ENCODE measurements around the gene PODXL. TPM values are rescaled to one million over a fixed set of nuclear protein-coding genes. Genes with fewer than 3 reads are reported as not detected.

The PODXL gene
- total RNA-seq, 1 experiment from 2014 or later = 1.6 TPM

DNA sequence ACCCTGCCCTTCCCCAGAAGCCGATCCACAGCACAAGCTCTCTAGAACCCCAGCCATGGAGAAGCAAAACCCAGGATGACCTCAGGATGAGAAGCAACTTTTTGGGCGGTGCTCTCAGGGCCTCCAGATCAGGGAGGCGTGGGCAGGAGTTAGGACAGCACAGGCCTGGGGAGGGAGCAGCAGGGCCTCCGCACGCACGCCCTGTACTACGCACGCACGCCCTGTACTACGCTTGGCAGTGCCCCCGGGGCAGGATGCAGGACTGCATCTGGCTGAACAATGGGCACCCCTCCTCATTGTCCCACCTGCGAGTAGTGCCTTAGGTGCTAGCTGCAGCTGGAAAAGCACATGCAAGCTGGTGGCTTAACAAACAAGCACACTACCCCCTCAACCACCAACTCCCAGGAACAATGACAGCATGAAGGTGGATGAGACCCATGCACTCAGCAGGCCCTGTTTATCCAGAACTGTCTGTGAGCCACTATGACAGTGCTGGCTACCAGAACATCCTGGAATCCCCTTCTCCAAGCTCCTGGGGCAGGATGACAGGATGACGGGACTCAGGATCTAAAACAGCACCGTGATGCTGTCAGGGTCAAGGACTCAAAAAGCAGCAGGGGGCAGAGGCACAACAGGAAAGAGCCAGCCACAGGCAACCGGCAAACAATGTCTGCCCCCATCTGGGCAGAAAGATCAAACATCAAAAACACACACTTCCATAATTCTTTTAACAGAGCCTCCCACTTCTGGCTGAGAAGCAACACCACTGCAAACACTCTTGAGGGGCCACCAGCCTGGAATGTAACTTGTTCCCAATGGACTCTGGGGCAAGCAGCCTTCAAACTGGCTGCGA lies 11.8 kb downstream of the PODXL start:
- intact Hi-C loops (cut with micrococcal nuclease) = loop anchor here (2.0 kb wide), 1 partner anchor 110 kb away; no protein-coding TSS in a partner anchor
- TF ChIP-seq CTCF (IDR thresholded peaks at IDR 0.05; ENCODE audit: unreplicated experiment) = no peak
- DNase-seq (ENCODE audit: unreplicated experiment) = peak; percentile 30
- Mint-ChIP-seq H3K27ac (ENCODE audit: low read depth, unreplicated experiment) (no peak overlapping the region), H3K9me3 (ENCODE audit: unreplicated experiment) (no peaks in the 10 kb centered on the region), H3K27me3 (ENCODE audit: insufficient read depth, unreplicated experiment) (no peaks in the 10 kb centered on the region), H3K4me1 (ENCODE audit: insufficient read depth, unreplicated experiment) (peaks cover 18% of the 10 kb centered on the region), H3K4me3 (ENCODE audit: unreplicated experiment) (no peak overlapping the region), H3K36me3 (ENCODE audit: insufficient read depth, unreplicated experiment) (no peaks in the 10 kb centered on the region)
- CTCF ChIA-PET = interaction anchor here (0.7 to 2.0 kb wide), 6 partner anchors 23 to 259 kb away, joined by 3 to 7 read pairs (median 3); no protein-coding TSS in a partner anchor
- no TSS peak for BruUV-seq (replicated peaks)
- POLR2A ChIA-PET = no interaction called here

- ChIA-PET POLR2A (interaction anchor here (0.8 kb wide), 1 partner anchor 10 kb away, joined by 3 read pairs; no protein-coding TSS in a partner anchor), CTCF (interaction anchor here (0.8 to 1.5 kb wide), 3 partner anchors 31 to 111 kb away, joined by 3 to 6 read pairs (median 3); no protein-coding TSS in a partner anchor)
- no peaks in the 10 kb centered on the region for H3K27me3 Mint-ChIP-seq (ENCODE audit: insufficient read depth, unreplicated experiment)
- intact Hi-C loops (cut with micrococcal nuclease) = loop anchor here (2.0 kb wide), 1 partner anchor 111 kb away; no protein-coding TSS in a partner anchor
- TF ChIP-seq CTCF (IDR thresholded peaks at IDR 0.05; ENCODE audit: unreplicated experiment) = no peak
- H3K36me3 Mint-ChIP-seq (ENCODE audit: insufficient read depth, unreplicated experiment) = no peaks in the 10 kb centered on the region
- BruUV-seq (replicated peaks) = no TSS peak
- DNase-seq (ENCODE audit: unreplicated experiment) = no peak
- H3K4me3 Mint-ChIP-seq (ENCODE audit: unreplicated experiment) = no peak overlapping the region
- H3K4me1 Mint-ChIP-seq (ENCODE audit: insufficient read depth, unreplicated experiment) = peaks cover 19% of the 10 kb centered on the region
- no peak overlapping the region for H3K27ac Mint-ChIP-seq (ENCODE audit: low read depth, unreplicated experiment)
- H3K9me3 Mint-ChIP-seq (ENCODE audit: unreplicated experiment) = no peaks in the 10 kb centered on the region
These were observed 12.4 kb downstream of the PODXL start for GRCh38 chr7:131544021-131544420.

DNA sequence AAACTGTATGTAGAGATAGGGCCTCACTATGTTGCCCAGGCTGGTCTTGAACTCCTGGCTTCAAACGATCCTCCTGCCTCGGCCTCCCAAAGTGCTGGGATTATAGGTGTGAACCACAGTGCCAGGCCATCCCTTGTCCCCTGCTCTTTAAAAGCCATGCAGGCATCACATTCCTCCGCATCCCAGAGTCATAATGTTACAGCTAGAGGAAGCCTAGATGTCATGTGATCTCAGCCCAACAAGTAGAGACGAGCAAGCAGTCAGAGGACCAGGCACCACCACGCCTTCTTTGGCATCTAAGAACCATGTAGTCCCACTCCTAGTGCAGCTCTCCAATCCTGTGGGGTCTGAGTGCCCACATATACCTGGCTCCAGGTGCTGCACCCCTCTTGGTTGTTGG lies 13.1 kb downstream of the PODXL start:
- H3K36me3 Mint-ChIP-seq (ENCODE audit: insufficient read depth, unreplicated experiment) = no peaks in the 10 kb centered on the region
- no peaks in the 10 kb centered on the region for H3K27me3 Mint-ChIP-seq (ENCODE audit: insufficient read depth, unreplicated experiment)
- no peak overlapping the region for H3K27ac Mint-ChIP-seq (ENCODE audit: low read depth, unreplicated experiment)
- peaks cover 27% of the 10 kb centered on the region for H3K4me1 Mint-ChIP-seq (ENCODE audit: insufficient read depth, unreplicated experiment)
- ChIA-PET CTCF (interaction anchor here (0.9 to 1.5 kb wide), 2 partner anchors 30 to 45 kb away, joined by 3 to 4 read pairs; no protein-coding TSS in a partner anchor), POLR2A (interaction anchor here (0.8 to 1.2 kb wide), 2 partner anchors 11 to 99 kb away, joined by 3 read pairs; no protein-coding TSS in a partner anchor)
- TF ChIP-seq CTCF (IDR thresholded peaks at IDR 0.05; ENCODE audit: unreplicated experiment) = no peak
- no TSS peak for BruUV-seq (replicated peaks)
- DNase-seq (ENCODE audit: unreplicated experiment) = no peak
- H3K9me3 Mint-ChIP-seq (ENCODE audit: unreplicated experiment) = no peaks in the 10 kb centered on the region
- intact Hi-C loops (cut with micrococcal nuclease) = no loop called here
- H3K4me3 Mint-ChIP-seq (ENCODE audit: unreplicated experiment) = no peak overlapping the region

- Mint-ChIP-seq H3K4me3 (ENCODE audit: unreplicated experiment) (no peak overlapping the region), H3K27ac (ENCODE audit: low read depth, unreplicated experiment) (no peak overlapping the region), H3K4me1 (ENCODE audit: insufficient read depth, unreplicated experiment) (peaks cover 24% of the 10 kb centered on the region), H3K36me3 (ENCODE audit: insufficient read depth, unreplicated experiment) (no peaks in the 10 kb centered on the region), H3K9me3 (ENCODE audit: unreplicated experiment) (no peaks in the 10 kb centered on the region), H3K27me3 (ENCODE audit: insufficient read depth, unreplicated experiment) (no peaks in the 10 kb centered on the region)
- intact Hi-C loops (cut with micrococcal nuclease) = no loop called here
- no TSS peak for BruUV-seq (replicated peaks)
- ChIA-PET CTCF (no interaction called here), POLR2A (no interaction called here)
- TF ChIP-seq CTCF (IDR thresholded peaks at IDR 0.05; ENCODE audit: unreplicated experiment) = no peak
- DNase-seq (ENCODE audit: unreplicated experiment) = no peak
These were observed 15.8 kb downstream of the PODXL start for GRCh38 chr7:131540491-131541162.

Measured in MCF 10A (cell line).